NCI-H1105 treated with DMSO at 0.1 percent for 48 hours (cell line): ENCODE measurements around the gene ZNF205.
A peak's percentile ranks its signal among the peaks of the same experiment; 100 is the strongest.

ENCODE experiments used
- DNase-seq: peaks from one replicate; lab custom pipeline; 2025; lab: John Stamatoyannopoulos, UW

ZNF205 gene

GRCh38 chr16:3101018-3101840 lies 11.2 kb upstream of the ZNF205 start:
- DNase-seq: no peak

DNA sequence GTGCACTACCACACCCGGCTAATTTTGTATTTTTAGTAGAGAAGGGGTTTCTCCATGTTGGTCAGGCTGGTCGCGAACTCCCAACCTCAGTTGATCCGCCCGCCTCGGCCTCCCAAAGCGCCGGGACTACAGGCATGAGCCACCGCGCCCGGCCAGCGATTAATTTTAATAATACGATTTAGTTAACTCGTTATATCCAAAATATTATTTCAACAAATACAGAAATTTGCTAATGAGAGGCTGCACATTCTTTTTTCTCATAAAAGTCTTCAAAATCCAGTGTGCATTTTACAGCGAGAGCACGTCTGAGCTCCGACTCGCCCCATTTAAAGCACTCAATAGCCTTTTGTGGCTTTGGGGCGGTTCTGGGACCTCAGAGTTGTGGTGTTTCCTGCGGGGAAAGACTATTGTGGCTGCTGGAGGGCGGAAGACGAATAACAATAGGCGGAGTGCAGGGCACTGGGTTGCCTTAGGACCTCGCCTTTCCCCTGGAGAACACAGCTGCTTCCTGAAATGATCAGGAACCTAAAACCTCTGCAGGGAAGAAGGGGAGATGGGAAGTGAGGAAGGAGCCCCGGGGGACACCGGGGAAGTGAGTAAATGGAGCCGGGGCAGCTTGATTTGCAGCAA lies 10.4 kb upstream of the ZNF205 start:
- DNase-seq: no peak

- peak; percentile 76 for DNase-seq
Measured at GRCh38 chr16:3106205-3106928, 6.0 kb upstream of the ZNF205 start.

GRCh38 chr16:3112881-3113574 lies 642 bp downstream of the ZNF205 start:
- DNase-seq: no peak

DNA sequence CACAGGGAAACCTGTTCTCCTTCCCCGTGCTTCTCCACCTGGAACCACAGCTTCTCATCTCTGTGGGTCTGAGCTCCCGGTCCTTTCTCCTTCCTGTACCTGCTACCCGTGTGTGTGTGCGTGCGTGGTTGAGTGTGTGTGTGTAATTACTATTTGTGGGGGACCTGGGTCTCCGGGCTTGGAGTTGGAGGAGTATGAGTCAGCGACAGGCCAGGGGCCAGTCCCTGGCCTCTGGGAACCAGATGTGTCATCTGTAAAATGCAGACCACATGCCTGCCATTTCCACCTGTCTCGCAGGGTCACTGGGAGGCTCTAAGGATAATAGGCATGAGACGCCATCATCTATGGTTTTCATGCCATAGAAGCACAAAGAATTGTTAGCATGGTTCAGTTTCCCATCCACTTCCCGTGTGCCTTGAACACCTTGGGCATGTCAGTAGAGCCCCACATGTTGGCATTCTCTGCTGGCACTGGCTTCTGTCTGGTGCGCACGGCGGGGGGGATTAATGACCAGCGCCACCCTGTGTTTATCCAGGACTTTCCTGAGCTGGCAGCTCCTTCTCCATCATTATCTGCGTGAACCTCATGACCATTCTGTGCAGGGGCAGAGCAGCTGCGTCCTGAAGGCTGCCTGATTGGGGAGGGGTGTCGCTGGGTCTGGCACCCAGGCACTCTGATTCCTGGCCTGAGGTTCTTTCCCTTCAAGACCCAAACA lies 1.5 kb downstream of the ZNF205 start:
- DNase-seq: no peak

GRCh38 chr16:3115003-3115402 lies 2.6 kb downstream of the ZNF205 start:
- DNase-seq: no peak

- no peak for DNase-seq
Measured at GRCh38 chr16:3115561-3115960, 3.2 kb downstream of the ZNF205 start.

GRCh38 chr16:3118204-3118790 lies 5.9 kb downstream of the ZNF205 start:
- DNase-seq: no peak

DNA sequence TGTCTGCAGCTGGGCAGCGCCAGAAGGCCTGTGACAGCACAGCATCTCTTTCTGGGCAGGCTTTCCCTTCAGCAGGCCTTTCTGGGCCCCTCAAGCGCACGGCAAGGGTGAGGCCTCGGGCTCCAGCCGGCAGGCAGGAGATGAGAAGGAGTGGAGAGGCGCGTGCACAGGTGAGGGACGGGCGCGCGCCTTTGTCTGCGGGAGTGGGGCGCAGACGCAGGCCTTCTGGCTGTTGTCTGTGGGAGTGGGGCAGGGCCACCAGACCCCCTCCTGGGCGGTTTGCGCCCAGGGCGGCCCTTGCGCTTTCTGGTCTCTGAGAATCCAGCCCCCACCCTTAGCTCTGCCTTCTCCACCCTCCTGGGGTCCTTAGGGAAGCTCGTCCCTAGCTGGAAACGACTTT lies 6.5 kb downstream of the ZNF205 start:
- no peak for DNase-seq

DNA sequence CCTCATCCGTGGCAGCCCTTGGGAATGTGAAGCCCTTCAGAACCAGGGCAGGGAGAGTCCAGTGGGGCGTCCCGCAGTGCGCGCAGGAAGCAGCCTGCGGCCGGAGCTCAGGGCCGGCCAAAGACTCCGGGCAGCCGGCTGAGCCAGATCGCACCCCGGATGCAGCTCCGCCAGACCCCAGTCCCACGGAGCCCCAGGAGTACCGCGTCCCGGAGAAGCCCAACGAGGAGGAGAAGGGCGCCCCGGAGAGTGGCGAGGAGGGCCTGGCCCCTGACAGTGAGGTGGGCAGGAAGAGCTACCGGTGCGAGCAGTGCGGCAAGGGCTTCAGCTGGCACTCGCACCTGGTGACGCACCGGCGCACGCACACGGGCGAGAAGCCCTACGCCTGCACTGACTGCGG lies 6.9 kb downstream of the ZNF205 start:
- no peak for DNase-seq

GRCh38 chr16:3119701-3120408 lies 7.5 kb downstream of the ZNF205 start:
- no peak for DNase-seq

DNA sequence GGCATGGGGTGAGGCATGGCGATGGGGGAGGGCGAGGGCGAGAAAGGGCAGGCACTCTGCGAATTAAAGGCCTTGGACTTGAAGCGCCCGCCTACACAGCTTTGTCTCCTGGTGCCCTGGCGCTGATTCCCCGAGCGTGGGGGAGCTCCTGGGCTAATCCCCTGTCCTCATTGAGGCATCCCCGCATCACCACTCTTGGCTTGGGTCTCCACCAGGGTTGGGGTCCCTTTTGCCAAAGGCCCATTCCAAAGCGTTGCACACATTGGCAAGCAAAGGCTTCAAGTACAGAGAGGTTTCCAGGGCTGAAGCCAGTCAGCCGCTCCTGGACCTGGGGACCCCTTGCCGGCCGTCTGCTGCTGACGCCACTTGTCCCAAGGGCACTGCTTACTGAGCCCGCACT lies 8.0 kb downstream of the ZNF205 start:
- no peak for DNase-seq

DNA sequence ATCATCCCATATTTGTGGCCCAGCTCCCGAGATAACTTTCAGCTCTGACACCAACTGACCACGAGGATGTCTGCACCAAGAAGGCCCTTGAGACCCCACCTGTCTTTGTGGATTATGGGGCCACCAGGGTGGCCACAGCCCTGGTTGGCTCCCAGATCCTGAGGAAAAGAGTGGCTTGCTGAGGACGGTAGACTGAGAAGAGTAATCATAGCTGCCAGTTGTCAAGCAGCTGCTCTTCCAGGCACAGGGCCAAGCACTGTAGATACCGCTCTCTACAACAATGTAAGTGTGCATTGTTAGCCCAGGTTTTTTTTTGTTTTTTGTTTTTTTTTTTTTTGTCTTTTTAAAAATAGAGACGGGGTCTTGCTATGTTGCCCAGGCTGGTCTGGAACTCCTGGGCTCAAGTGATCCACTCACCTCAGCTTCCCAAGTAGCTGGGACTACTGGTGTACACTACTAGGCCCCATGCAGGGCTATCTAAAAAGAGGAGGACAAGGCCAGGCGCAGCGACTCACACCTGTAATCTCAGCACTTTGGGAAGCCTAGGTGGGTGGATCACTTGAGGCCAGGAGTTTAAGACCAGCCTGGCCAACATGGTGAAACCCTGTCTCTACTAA lies 9.6 kb downstream of the ZNF205 start:
- DNase-seq: peak; percentile 36

DNA sequence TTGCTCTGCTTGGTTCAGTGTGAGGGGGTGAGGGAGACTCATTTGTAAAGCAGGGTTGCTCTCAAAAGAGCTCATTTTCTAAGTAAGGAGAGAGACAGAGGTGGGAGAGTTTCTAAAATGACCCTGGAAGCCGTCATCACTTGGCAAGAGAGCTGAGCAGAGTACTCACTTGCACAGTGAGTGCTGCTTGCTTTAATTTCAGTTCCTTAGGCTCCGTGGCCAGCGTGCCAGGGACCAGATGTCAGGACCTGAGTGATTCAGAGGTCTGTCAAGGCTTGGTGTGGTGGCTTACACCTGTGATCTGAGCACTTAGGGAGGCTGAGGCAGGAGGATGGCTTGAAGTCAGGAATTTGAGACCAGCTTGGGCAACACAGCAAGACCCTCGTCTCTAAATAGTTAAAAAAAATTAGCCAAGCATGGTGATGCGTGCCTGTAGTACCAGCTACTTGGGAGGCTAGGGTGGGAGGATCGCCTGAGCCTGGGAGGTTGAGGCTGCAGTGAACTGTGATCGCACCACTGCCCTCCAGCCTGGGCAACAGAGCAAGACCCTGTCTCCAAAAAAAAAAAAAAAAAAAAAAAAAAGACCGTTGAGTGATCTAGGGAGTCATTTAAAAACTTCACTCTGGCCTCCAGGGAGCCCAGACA lies 10.7 kb downstream of the ZNF205 start:
- no peak for DNase-seq

DNA sequence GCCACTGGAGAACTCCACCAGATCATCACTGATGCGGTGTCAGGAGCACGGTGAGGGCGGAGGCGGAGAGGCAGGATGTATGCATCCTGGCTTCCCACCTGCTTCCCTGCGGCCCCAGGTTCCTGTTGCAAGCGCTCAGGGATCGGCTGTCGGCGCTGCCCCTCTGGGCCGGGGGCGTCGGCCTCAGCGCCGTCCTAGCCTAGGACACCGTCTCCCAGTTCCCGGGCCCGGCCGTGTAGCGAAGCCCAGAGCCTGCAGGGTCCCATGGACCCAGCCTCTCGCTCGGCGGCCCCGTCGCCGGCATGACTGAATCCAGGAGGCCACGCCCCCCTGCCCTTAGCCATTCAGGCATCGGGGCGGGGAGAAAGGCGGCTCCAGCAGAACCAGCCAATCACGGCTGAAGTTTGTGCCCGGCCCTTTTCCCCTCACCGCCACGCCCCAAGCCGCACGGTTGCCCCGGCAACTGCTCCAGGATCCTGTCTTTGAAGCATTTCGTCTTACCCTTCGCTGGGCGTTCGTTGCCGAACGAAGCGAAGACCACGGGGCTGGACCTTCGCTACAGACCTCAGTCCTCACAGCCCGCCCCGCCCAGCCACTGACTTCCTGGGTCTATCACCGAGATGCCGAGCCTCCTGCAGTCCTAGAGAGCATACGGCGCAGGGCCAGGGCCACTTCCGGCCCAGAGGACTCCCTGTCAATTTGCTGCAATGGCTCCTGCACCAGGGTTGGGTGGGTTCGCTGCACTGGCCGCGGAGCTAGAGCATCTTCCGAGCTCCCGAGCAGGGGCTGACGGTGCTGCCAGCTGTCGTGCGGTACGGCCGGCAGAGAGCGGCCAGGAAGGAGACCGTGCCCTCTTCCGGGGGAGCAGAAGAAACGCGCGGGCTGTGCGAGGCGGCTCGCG lies 11.8 kb downstream of the ZNF205 start:
- DNase-seq: peak; percentile 87

- no peak for DNase-seq
Measured at GRCh38 chr16:3127745-3128144, 15.4 kb downstream of the ZNF205 start.

GRCh38 chr16:3129137-3130131 lies 17.0 kb downstream of the ZNF205 start:
- peak; percentile 64 for DNase-seq
